HCT116 (cell line): ENCODE results near the gene MSI2. TPM values are rescaled to one million over a fixed set of nuclear protein-coding genes. Genes with fewer than 3 reads are reported as not detected.

Experiments
- ATAC-seq: fragments of 200-7000 bp; cut with Tn5 transposase; 2 replicates; pipeline ENCODE4 v1.9.1; 2020; ENCODE audit warnings: mild to moderate bottlenecking, moderate library complexity
- BruUV-seq: library from RNA; stranded (reverse); fragments of 400-500 nt; replicated peaks from 2 replicates; lab custom pipeline; 2021; lab: Mats Ljungman, UMichigan
- CTCF ChIA-PET: fragments of 300-600 bp; sonication (Branson Sonifier 250); formaldehyde crosslinking; loops from one replicate; lab custom pipeline; 2021; ENCODE audit warnings: antibody characterized with exemption; lab: Charles Lee
- POLR2A ChIA-PET: fragments of 300-600, 350-600 bp; sonication (Branson Sonifier 250); formaldehyde crosslinking; loops from one replicate; lab custom pipeline; 2021; ENCODE audit warnings: antibody characterized with exemption; lab: Charles Lee
- RAD21 ChIA-PET, 2 experiments: fragments of 300-600 bp; sonication (Branson Sonifier 250); formaldehyde crosslinking; loops; one replicate each; lab custom pipeline; 2023; ENCODE audit warnings: low total read pairs in 2 of 2; ENCODE audit not compliant: uncharacterized antibody in 2 of 2, unreplicated experiment in 2 of 2, low non-redundant PET in 1 of 2; lab: Charles Lee
- DNase-seq: peaks from one replicate; pipeline ENCODE4 v3.0.0-alpha.2; 2010; ENCODE audit warnings: low read depth, low spot score
- H2AFZ ChIP-seq: fragments of 200-600 bp; shearing (Covaris generic), sonication (generic); 2 replicates; pipeline ENCODE4 v1.6.1; 2017; ENCODE audit warnings: low read depth, mixed run types, mixed read lengths, antibody characterized with exemption, low read length; ENCODE audit not compliant: poor library complexity, severe bottlenecking
- H3K27ac ChIP-seq: 2 replicates; pipeline ENCODE4 v1.5.1; 2012; ENCODE audit warnings: low read depth, low read length
- H3K27me3 ChIP-seq: fragments of 200-600 bp; sonication (generic); 2 replicates; pipeline ENCODE4 v1.6.1; 2016; ENCODE audit warnings: mixed run types, low read length, mixed read lengths; ENCODE audit not compliant: insufficient read depth
- H3K36me3 ChIP-seq, 2 experiments: fragments of 200-500 bp in 1 of 2; fragments of 200-600 bp in 1 of 2; sonication (Bioruptor generic) in 1 of 2; sonication (generic) in 1 of 2; 2 replicates each; pipeline versions ENCODE4 v1.5.1 to v1.6.1; 2014 to 2016; ENCODE audit warnings: low read length in 2 of 2, inconsistent platforms in 1 of 2, mixed read lengths in 1 of 2, mixed run types in 1 of 2; ENCODE audit not compliant: insufficient read depth in 2 of 2, control insufficient read depth in 1 of 2
- H3K4me1 ChIP-seq, 2 experiments: fragments of 200-600 bp in 1 of 2; sonication (generic) in 1 of 2; 2 replicates each; pipeline versions ENCODE4 v1.5.1 to v1.6.1; 2012 to 2017; ENCODE audit warnings: low read length in 2 of 2, inconsistent platforms in 1 of 2, mild to moderate bottlenecking in 1 of 2, mixed read lengths in 1 of 2, mixed run types in 1 of 2, moderate library complexity in 1 of 2; ENCODE audit not compliant: insufficient read depth in 2 of 2, control insufficient read depth in 1 of 2
- H3K4me2 ChIP-seq: fragments of 200-600 bp; sonication (generic); 2 replicates; pipeline ENCODE4 v1.6.1; 2017; ENCODE audit warnings: mixed run types, low read length, mixed read lengths
- H3K4me3 ChIP-seq, 2 experiments: fragments of 200-600 bp in 1 of 2; sonication (generic) in 1 of 2; replicated peaks in 1 of 2; 2 replicates each; pipeline ENCODE4 v1.5.1; 2011 to 2016; ENCODE audit warnings: low read length in 2 of 2, control low read depth in 1 of 2, low read depth in 1 of 2, mild to moderate bottlenecking in 1 of 2, mixed read lengths in 1 of 2, mixed run types in 1 of 2
- H3K79me2 ChIP-seq: fragments of 200-600 bp; sonication (generic); 2 replicates; pipeline ENCODE4 v1.6.1; 2017; ENCODE audit warnings: mild to moderate bottlenecking, mixed run types, low read length, moderate library complexity, mixed read lengths; ENCODE audit not compliant: insufficient read depth
- H3K9ac ChIP-seq: fragments of 200-600 bp; sonication (generic); 2 replicates; pipeline ENCODE4 v1.6.1; 2016; ENCODE audit warnings: low read length, mixed read lengths
- H3K9me2 ChIP-seq: fragments of 200-600 bp; sonication (generic), shearing (Covaris generic); 2 replicates; pipeline ENCODE4 v1.6.1; 2017; ENCODE audit warnings: mixed run types, mild to moderate bottlenecking, moderate library complexity; ENCODE audit not compliant: insufficient read depth
- H3K9me3 ChIP-seq, 2 experiments: fragments of 200-500 bp in 1 of 2; fragments of 200-600 bp in 1 of 2; sonication (Bioruptor generic) in 1 of 2; sonication (generic) in 1 of 2; 2 replicates each; pipeline ENCODE4 v1.6.1; 2014 to 2017; ENCODE audit warnings: low read length in 2 of 2, mixed read lengths in 2 of 2, inconsistent platforms in 1 of 2, low read depth in 1 of 2, mild to moderate bottlenecking in 1 of 2, mixed run types in 1 of 2, moderate library complexity in 1 of 2; ENCODE audit not compliant: control insufficient read depth in 1 of 2, insufficient read depth in 1 of 2
- H4K20me1 ChIP-seq: fragments of 200-600 bp; sonication (generic), shearing (Covaris generic); 2 replicates; pipeline ENCODE4 v1.6.1; 2017; ENCODE audit warnings: mixed run types, mild to moderate bottlenecking, moderate library complexity; ENCODE audit not compliant: insufficient read depth
- CEBPB ChIP-seq: IDR thresholded peaks from 2 replicates; pipeline ENCODE4 v1.6.1; 2012; ENCODE audit warnings: low read depth
- EZH2 ChIP-seq: fragments of 200-600 bp; sonication (generic); IDR thresholded peaks from 2 replicates; pipeline ENCODE4 v1.6.1; 2017; ENCODE audit warnings: antibody characterized with exemption, mixed run types
- FOSL1 ChIP-seq: IDR thresholded peaks from 2 replicates; pipeline ENCODE4 v1.6.1; 2012; ENCODE audit warnings: low read depth
- JUND ChIP-seq: IDR thresholded peaks from 2 replicates; pipeline ENCODE4 v1.6.1; 2012
- SIN3A ChIP-seq: IDR thresholded peaks from 2 replicates; pipeline ENCODE4 v1.6.1; 2012; ENCODE audit warnings: low read depth
- ZFX ChIP-seq: fragments of 450-650 bp; IDR thresholded peaks from 2 replicates; pipeline ENCODE4 v1.6.1; 2017
- ZNF274 ChIP-seq: fragments of 200-500 bp; sonication (Bioruptor generic); IDR thresholded peaks from 2 replicates; pipeline ENCODE4 v1.6.1; 2014; ENCODE audit warnings: mild to moderate bottlenecking, low read depth, low read length, inconsistent platforms
- intact Hi-C: fragments of 100-400 bp; cut with micrococcal nuclease; formaldehyde crosslinking; loops from 2 replicates; pipeline ENCODE4 v1.10.0; 2022
- total RNA-seq: library from RNA; stranded (reverse); gene quantifications from one replicate; pipeline ENCODE4 v1.2.1, GENCODE V29; 2021; ENCODE audit not compliant: unreplicated experiment
- TF ChIP-seq, protein P1 (sequence below), 3 experiments: fragments of 200-600 bp in 1 of 3; sonication (generic) in 1 of 3; IDR thresholded peaks in 2 of 3; conservative IDR thresholded peaks in 1 of 3; 2 replicates each; pipeline ENCODE4 v1.5.1; 2012 to 2017; ENCODE audit warnings: low read depth in 2 of 3, low read length in 2 of 3, antibody characterized with exemption in 1 of 3, borderline replicate concordance in 1 of 3, control low read depth in 1 of 3, mild to moderate bottlenecking in 1 of 3, mixed read lengths in 1 of 3, mixed run types in 1 of 3, moderate library complexity in 1 of 3; ENCODE audit not compliant: insufficient read depth in 1 of 3

The MSI2 gene
- total RNA-seq, 1 experiment from 2014 or later, result 137 TPM

DNA sequence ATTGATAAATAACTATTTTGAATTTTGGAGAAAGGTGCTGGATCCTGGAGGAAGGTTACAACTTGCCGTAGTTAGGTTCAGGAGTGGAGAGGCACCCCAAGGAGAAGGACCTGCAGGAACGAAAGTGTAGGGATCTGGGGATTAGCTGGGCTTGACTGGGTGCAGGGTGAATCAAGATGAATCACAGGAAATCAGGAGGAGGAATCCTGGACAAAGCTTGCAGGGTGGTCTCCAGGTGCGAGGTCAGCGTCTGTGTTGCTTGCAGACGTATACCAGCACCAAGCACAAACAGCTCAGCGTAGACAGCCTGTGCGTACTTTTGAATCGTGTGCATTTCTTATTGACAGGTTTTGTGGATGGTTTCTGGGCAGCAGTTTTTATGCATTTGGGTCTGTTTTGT lies 144.3 kb downstream of the MSI2 start:
- no peaks in the 10 kb centered on the region for H3K9me3 ChIP-seq
- intact Hi-C loops, result no loop called here
- no peak for DNase-seq
- no peaks in the 10 kb centered on the region for H3K27me3 ChIP-seq
- peaks cover 2 to 20% of the 10 kb centered on the region in 2 experiments; a peak in 2 of 4 replicates for H3K4me1 ChIP-seq
- TF ChIP-seq FOSL1 (no peak), JUND (no peak), CEBPB (no peak), SIN3A (no peak), EZH2 (no peak), ZFX (no peak), ZNF274 (no peak)
- TF ChIP-seq, protein P1, sequence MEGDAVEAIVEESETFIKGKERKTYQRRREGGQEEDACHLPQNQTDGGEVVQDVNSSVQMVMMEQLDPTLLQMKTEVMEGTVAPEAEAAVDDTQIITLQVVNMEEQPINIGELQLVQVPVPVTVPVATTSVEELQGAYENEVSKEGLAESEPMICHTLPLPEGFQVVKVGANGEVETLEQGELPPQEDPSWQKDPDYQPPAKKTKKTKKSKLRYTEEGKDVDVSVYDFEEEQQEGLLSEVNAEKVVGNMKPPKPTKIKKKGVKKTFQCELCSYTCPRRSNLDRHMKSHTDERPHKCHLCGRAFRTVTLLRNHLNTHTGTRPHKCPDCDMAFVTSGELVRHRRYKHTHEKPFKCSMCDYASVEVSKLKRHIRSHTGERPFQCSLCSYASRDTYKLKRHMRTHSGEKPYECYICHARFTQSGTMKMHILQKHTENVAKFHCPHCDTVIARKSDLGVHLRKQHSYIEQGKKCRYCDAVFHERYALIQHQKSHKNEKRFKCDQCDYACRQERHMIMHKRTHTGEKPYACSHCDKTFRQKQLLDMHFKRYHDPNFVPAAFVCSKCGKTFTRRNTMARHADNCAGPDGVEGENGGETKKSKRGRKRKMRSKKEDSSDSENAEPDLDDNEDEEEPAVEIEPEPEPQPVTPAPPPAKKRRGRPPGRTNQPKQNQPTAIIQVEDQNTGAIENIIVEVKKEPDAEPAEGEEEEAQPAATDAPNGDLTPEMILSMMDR (IDR thresholded peaks at IDR 0.05 in 2 of 3, conservative IDR thresholded peaks at IDR 0.05 in 1 of 3; ENCODE audit: borderline replicate concordance in 1 of 3, insufficient read depth in 1 of 3, low read depth in 2 of 3, low read length in 2 of 3), result no peak
- TF ChIP-seq, all 23 proteins: peak for 0
- H3K36me3 ChIP-seq, result no peaks in the 10 kb centered on the region; a peak in 1 of 4 replicates
- BruUV-seq, result no TSS peak
- no peak overlapping the region for H3K27ac ChIP-seq
- no peak overlapping the region for H2AFZ ChIP-seq
- H3K79me2 ChIP-seq, result peaks cover 10% of the 10 kb centered on the region; the same call in 1 of the 2 replicates
- no peak for ATAC-seq
- ChIA-PET CTCF (interaction anchor here (2.9 kb wide), 1 partner anchor 157 kb away, joined by 13 read pairs; no protein-coding TSS in a partner anchor), RAD21 (no interaction called here), POLR2A (no interaction called here)
- no peak overlapping the region for H3K4me3 ChIP-seq
- no peaks in the 10 kb centered on the region for H3K9me2 ChIP-seq
- no peak overlapping the region for H3K4me2 ChIP-seq
- no peak overlapping the region for H3K9ac ChIP-seq
- H4K20me1 ChIP-seq, result no peaks in the 10 kb centered on the region
